GM18505 (cell line): Measurements from ENCODE around the gene MVD.

Experiments
- ATAC-seq: cut with Tn5 transposase; IDR thresholded peaks from one replicate; pipeline ENCODE4 v1.9.1; 2021; ENCODE audit not compliant: unreplicated experiment
- POLR2A ChIP-seq: IDR thresholded peaks from 4 replicates; pipeline ENCODE4 v1.6.1; 2011; ENCODE audit warnings: borderline replicate concordance; ENCODE audit not compliant: insufficient read depth, insufficient read length; ENCODE audit errors: extremely low read depth

Gene MVD

DNA sequence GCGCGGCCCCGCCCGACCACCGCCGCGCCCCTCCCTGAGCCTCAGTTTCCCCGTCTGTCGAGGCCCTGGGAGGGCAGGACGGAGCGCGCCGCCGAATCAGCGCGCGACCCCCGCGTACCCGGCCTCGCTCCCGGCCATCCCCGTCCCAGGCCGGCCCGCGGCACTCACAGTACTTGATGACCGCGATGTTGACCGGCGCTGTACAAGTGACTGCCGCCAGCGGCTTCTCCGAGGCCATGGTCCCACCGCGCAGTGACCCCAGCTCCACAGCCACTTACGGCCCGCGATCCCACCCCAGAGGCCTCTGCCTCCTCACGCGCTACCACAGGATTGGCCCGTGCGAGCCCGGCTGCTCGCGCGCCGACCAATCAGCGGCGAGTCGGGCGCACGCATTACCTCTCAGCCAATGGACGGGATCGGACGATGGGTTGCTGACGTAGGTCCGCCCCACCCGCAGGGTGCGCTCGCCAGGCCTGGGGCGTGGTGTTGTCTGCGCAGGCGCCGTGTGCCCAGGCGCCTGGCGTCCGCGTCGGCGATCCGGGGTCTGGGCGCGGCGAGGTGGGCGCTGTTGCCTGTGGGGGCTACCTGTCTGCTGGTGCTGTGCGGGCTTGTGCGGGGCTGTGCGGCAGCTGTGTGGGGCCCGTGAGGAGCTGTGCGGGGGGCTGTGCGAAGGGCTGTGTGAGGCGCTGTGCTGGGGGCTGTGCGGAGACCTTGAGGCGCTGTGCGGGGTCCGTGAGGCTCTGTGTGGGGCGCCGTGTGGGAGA is at the start of gene MVD:
Gene MVD (minus strand): TSS at position 249 of the 764 bp plus-strand sequence. CDS start 11 bp downstream, at position 238.
- ATAC-seq = peak; percentile 96
- TF ChIP-seq POLR2A = peak; percentile 89

DNA sequence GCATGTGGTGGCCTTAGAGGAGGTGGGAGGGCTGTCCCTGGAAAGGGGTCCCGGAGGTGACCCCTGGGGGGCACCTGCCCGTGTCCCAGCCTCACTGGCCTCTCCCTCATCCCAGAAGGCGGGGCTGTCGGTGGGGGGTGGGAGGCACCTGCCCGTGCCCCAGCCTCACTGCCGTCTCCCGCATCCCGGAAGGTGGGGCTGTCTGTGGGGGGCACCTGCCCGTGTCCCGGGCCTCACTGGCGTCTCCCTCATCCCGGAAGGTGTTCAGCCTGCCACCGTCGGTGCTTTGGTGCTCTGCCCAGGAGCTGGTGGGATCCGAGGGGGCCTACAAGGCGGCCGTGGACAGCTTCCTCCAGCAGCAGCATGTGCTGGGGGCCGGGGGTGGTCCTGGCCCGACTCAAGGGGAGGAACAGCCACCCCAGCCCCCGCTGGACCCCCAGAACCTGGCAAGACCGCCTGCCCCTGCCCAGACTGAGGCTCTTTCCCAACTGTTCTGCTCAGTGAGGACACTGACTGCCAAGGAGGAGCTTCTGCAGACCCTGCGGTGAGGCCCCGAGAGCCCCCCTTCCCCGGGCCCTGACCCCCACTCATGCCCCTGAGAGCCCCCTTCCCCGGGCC is 49.6 kb upstream of the MVD start:
- TF ChIP-seq POLR2A = no peak
- ATAC-seq = no peak

DNA sequence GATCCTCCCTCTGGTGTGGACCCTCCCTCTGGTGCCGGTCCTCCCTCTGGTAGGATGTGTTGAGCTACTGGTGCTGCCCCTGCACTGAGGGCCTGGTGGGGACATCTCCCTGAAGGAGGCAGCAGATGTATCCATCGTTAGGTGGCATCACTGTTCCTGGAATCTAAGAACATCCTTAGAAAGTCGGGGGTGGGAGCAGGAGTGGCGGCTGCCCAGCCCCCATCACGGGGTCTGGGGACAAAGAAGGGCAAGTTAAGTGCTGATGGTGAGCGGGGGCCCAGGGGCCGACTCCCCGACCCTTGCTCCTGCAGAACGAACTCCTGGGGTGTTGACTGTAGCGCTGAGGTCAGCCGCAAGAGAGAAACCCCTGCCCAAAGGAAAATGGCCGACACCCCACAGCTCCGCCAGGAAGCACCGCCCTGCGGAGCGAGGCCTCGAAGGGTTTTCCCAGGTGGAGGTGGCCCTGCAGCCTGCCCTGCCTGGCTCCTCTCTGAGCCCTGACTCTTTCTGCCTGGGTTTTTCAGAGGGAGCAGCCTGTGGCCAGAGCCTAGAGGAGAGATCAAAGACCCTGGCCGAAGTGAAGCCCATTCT is 49.0 kb upstream of the MVD start:
- no peak for ATAC-seq
- TF ChIP-seq POLR2A = no peak

DNA sequence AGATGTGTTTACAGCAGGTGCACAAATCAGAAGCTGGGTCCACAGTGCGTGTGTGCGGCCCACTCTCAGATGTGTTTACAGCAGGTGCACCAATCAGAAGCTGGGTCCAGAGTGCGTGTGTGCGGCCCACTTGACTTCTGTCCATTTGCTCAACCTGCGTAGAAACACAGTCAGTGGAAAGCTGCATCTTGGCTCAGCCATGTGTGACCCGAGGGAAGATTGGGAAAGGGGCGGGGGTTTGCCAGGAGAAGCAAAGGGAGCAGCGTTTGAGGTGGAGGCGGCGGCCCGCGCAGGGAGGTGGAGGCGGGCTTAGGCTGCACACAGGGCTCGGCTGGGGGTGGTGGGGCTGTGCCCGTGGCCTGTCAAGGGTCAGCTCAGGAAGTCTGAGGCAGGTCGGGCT is 47.7 kb upstream of the MVD start:
- no peak for TF ChIP-seq POLR2A
- no peak for ATAC-seq

- TF ChIP-seq POLR2A = no peak
- ATAC-seq = no peak
Measured at GRCh38 chr16:88706965-88707826, 44.3 kb upstream of the MVD start.

- peak; percentile 62 for ATAC-seq
Measured at GRCh38 chr16:88706229-88706964, 43.5 kb upstream of the MVD start, which contains the start of the genes CTU2 and RNF166. Gene CTU2 (plus strand): TSS chr16:88706503. CDS start chr16:88706531, 28 bp downstream. Gene RNF166 (minus strand): TSS chr16:88706408. CDS start chr16:88706325, 83 bp downstream.

GRCh38 chr16:88705801-88706228 is 42.9 kb upstream of the MVD start:
- ATAC-seq = peak; percentile 15
- no peak for TF ChIP-seq POLR2A

More at GRCh38 chr16:88706229-88706964, 43.5 kb upstream of the MVD start, which contains the start of the genes CTU2 and RNF166:
- peak; percentile 70 for TF ChIP-seq POLR2A

GRCh38 chr16:88705076-88705684 is 42.3 kb upstream of the MVD start:
- ATAC-seq = no peak
- no peak for TF ChIP-seq POLR2A

GRCh38 chr16:88703486-88704309 is 40.8 kb upstream of the MVD start:
- peak; percentile 62 for TF ChIP-seq POLR2A
- no peak for ATAC-seq

DNA sequence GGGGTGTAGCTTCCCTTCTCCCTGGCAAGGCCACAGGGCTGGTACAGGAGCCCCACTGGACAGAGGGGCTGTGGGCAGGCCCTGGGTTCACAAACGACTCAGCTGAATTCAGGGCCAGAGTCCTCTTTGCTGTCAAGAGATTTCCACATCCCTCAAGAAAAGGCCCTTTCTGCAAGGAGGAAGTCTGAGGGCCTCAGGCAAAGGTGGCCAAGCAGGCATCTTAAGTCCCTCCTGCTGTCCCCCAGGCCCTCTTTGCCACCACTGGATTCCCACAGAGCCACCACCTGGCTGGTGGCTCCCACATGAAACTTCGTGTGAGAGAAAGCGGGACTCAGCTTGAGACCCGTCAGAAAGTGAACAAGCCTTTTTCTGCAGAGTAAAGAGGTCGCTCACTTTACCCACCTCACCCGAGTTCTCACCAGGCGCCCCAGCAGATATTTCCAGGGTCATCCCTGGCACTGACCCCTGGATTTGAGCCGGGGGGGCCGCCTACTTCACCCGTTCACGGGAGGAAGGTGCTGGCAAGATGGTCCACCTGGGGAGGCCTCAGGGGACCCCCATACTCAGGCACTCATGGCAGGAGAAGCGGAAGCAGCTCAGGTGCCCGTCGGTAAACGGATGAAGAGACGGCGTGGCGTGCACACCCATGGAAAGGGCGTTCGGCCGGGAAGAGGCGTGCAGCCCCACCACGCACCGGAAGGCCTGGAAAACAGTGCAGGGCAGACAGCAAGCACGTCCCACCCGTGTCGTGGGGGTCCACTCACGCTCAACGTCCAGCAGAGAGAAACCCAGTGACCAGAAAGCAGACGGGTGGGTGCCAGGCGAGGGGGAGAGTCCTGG is 39.7 kb upstream of the MVD start:
- ATAC-seq = no peak
- no peak for TF ChIP-seq POLR2A
